CD4-positive, alpha-beta T cell (primary cell): ENCODE results near the gene ADAMTS8. TPM values are rescaled to one million over a fixed set of nuclear protein-coding genes. Genes with fewer than 3 reads are reported as not detected.

ENCODE experiments used
- ATAC-seq: fragments of 200-7000 bp; cut with Tn5 transposase; one replicate; pipeline ENCODE4 v1.10.0; 2022; ENCODE audit warnings: mild to moderate bottlenecking; ENCODE audit not compliant: poor library complexity
- CTCF ChIA-PET: fragments of 350-600 bp; sonication (Branson Sonifier 250); formaldehyde crosslinking; loops from one replicate; lab custom pipeline; 2021; ENCODE audit warnings: antibody characterized with exemption, inconsistent platforms; lab: Charles Lee
- POLR2A ChIA-PET: fragments of 350-600 bp; sonication (Branson Sonifier 250); formaldehyde crosslinking; loops from one replicate; lab custom pipeline; 2021; ENCODE audit warnings: antibody characterized with exemption, inconsistent platforms; lab: Charles Lee
- DNase-seq, 14 experiments: peaks; one replicate each; pipeline ENCODE4 v3.0.0-alpha.2; 2013 to 2020; ENCODE audit warnings: mixed read lengths in 2 of 14
- H3K27ac ChIP-seq, 2 donors: one replicate each; pipeline versions ENCODE4 v1.5.1 to v1.7.0; 2013; ENCODE audit warnings: low read length in 2 of 2, low read depth in 1 of 2, mild to moderate bottlenecking in 1 of 2
- H3K27me3 ChIP-seq, 2 experiments: 1 replicate in 1 of 2; 2 replicates in 1 of 2; pipeline versions ENCODE4 v1.6.1 to v1.7.0; 2013; ENCODE audit warnings: low read length in 2 of 2, control low read depth in 1 of 2, mild to moderate bottlenecking in 1 of 2, moderate library complexity in 1 of 2; ENCODE audit not compliant: insufficient read depth in 2 of 2, control insufficient read depth in 1 of 2
- H3K36me3 ChIP-seq: one replicate; pipeline ENCODE4 v1.6.1; 2013; ENCODE audit warnings: low read length, control low read depth; ENCODE audit not compliant: insufficient read depth
- H3K4me1 ChIP-seq: one replicate; pipeline ENCODE4 v1.6.1; 2013; ENCODE audit warnings: low read length, control low read depth; ENCODE audit not compliant: insufficient read depth
- H3K4me3 ChIP-seq: one replicate; pipeline ENCODE4 v1.5.1; 2013; ENCODE audit warnings: mild to moderate bottlenecking, low read length, moderate library complexity
- H3K9me3 ChIP-seq, 2 experiments: 1 replicate in 1 of 2; 2 replicates in 1 of 2; pipeline versions ENCODE4 v1.6.1 to v1.7.0; 2013; ENCODE audit warnings: low read length in 2 of 2, mild to moderate bottlenecking in 2 of 2, control low read depth in 1 of 2, moderate library complexity in 1 of 2; ENCODE audit not compliant: control insufficient read depth in 1 of 2, insufficient read depth in 1 of 2
- H3K27ac Mint-ChIP-seq: one replicate; pipeline ENCODE4 v1.8.0; 2020; ENCODE audit warnings: mixed read lengths
- H3K27me3 Mint-ChIP-seq: one replicate; pipeline ENCODE4 v1.8.0; 2021; ENCODE audit warnings: mixed read lengths
- H3K36me3 Mint-ChIP-seq: one replicate; pipeline ENCODE4 v1.8.0; 2021; ENCODE audit warnings: low read depth, mixed read lengths
- H3K4me1 Mint-ChIP-seq: one replicate; pipeline ENCODE4 v1.8.0; 2021; ENCODE audit warnings: low read depth, mixed read lengths
- H3K4me3 Mint-ChIP-seq: one replicate; pipeline ENCODE4 v1.8.0; 2020; ENCODE audit warnings: mild to moderate bottlenecking, mixed read lengths
- H3K9me3 Mint-ChIP-seq: one replicate; pipeline ENCODE4 v1.8.0; 2020; ENCODE audit warnings: mixed read lengths
- CTCF ChIP-seq: fragments of 200-600 bp; IDR thresholded peaks from one replicate; pipeline ENCODE4 v1.8.0; 2022; ENCODE audit warnings: antibody characterized with exemption, mild to moderate bottlenecking
- intact Hi-C, 2 experiments: fragments of 100-400 bp; cut with DNase I in 1 of 2; cut with micrococcal nuclease in 1 of 2; formaldehyde crosslinking; loops; one replicate each; pipeline versions ENCODE4 v1.15.1 to v1.9.0; 2023 to 2025; cut with DNase I, micrococcal nuclease
- total RNA-seq, 174 experiments: library from RNA in 2 of 174; stranded (reverse) in 2 of 174; gene quantifications; one replicate each; pipeline ENCODE4 v1.2.3 and lab custom pipeline; 2021 to 2026

The ADAMTS8 gene
- total RNA-seq, 2 experiments from 2014 or later, result not detected

GRCh38 chr11:130369713-130370112 is 58.7 kb downstream of the ADAMTS8 start:
- Mint-ChIP-seq H3K4me3 (no peak overlapping the region), H3K9me3 (no peaks in the 10 kb centered on the region), H3K27me3 (no peaks in the 10 kb centered on the region), H3K4me1 (no peaks in the 10 kb centered on the region), H3K27ac (no peak overlapping the region), H3K36me3 (no peaks in the 10 kb centered on the region)
- H3K4me3 ChIP-seq, result no peak overlapping the region
- ATAC-seq, result no peak
- no peaks in the 10 kb centered on the region for H3K36me3 ChIP-seq
- H3K27me3 ChIP-seq, result peaks cover 0 to 2% of the 10 kb centered on the region in 2 experiments
- CTCF ChIA-PET, result no interaction called here
- H3K9me3 ChIP-seq, result no peaks in the 10 kb centered on the region
- H3K4me1 ChIP-seq, result no peaks in the 10 kb centered on the region
- no peak for DNase-seq
- POLR2A ChIA-PET, result no interaction called here
- intact Hi-C loops, result loop anchor here (2.0 to 5.0 kb wide), 2 partner anchors 155 to 157 kb away; no protein-coding TSS in a partner anchor
- H3K27ac ChIP-seq, result no peak overlapping the region
- TF ChIP-seq CTCF, result no peak

- Histone ChIP-seq H3K9me3 (no peaks in the 10 kb centered on the region), H3K4me1 (no peaks in the 10 kb centered on the region), H3K27ac (no peak overlapping the region), H3K4me3 (no peak overlapping the region), H3K27me3 (no peaks in the 10 kb centered on the region), H3K36me3 (no peaks in the 10 kb centered on the region)
- Mint-ChIP-seq H3K9me3 (no peaks in the 10 kb centered on the region), H3K27me3 (no peaks in the 10 kb centered on the region), H3K4me3 (no peak overlapping the region), H3K4me1 (no peaks in the 10 kb centered on the region), H3K36me3 (no peaks in the 10 kb centered on the region), H3K27ac (no peak overlapping the region)
- no peak for TF ChIP-seq CTCF
- ChIA-PET POLR2A (no interaction called here), CTCF (no interaction called here)
- DNase-seq, result no peak
- ATAC-seq, result no peak
- intact Hi-C loops, result loop anchor here in 1 of 2 experiments (2.0 kb wide), 1 partner anchor 154 kb away; no protein-coding TSS in a partner anchor
These were observed 59.2 kb downstream of the ADAMTS8 start for GRCh38 chr11:130369141-130369691.

GRCh38 chr11:130359419-130359818 is 69.0 kb downstream of the ADAMTS8 start:
- H3K4me3 Mint-ChIP-seq, result no peak overlapping the region
- no peak overlapping the region for H3K27ac Mint-ChIP-seq
- Histone ChIP-seq H3K4me3 (no peak overlapping the region), H3K27ac (no peak overlapping the region), H3K36me3 (no peaks in the 10 kb centered on the region), H3K27me3 (no peaks in the 10 kb centered on the region), H3K9me3 (peaks cover 16 to 22% of the 10 kb centered on the region in 2 experiments), H3K4me1 (no peaks in the 10 kb centered on the region)
- H3K9me3 Mint-ChIP-seq, result peaks cover 15% of the 10 kb centered on the region
- TF ChIP-seq CTCF, result no peak
- CTCF ChIA-PET, result no interaction called here
- H3K27me3 Mint-ChIP-seq, result no peaks in the 10 kb centered on the region
- ATAC-seq (no peak), DNase-seq (no peak)
- no peaks in the 10 kb centered on the region for H3K4me1 Mint-ChIP-seq
- POLR2A ChIA-PET, result no interaction called here
- peaks cover 38% of the 10 kb centered on the region for H3K36me3 Mint-ChIP-seq
- intact Hi-C loops, result no loop called here
